GM12878 (cell line): ENCODE measurements around the gene PLAC1. TPM values are rescaled to one million over a fixed set of nuclear protein-coding genes. Genes with fewer than 3 reads are reported as not detected.

ENCODE experiments used
- ATAC-seq: fragments of 200-7000 bp; cut with Tn5 transposase; 3 replicates; pipeline ENCODE4 v1.9.1; 2020; ENCODE audit warnings: mild to moderate bottlenecking, moderate library complexity
- BruUV-seq: library from RNA; stranded (reverse); fragments of 400-500 nt; replicated peaks from 2 replicates; lab custom pipeline; 2021; lab: Mats Ljungman, UMichigan
- CTCF ChIA-PET: fragments of 300-600 bp; sonication (Branson Sonifier 250); formaldehyde crosslinking; extraction: SDS; loops from one replicate; lab custom pipeline; 2021; ENCODE audit warnings: inconsistent platforms; lab: Yijun Ruan, JAX
- POLR2A ChIA-PET: fragments of 350-600 bp; formaldehyde crosslinking; extraction: SDS; loops from one replicate; lab custom pipeline; 2021; ENCODE audit warnings: inconsistent platforms; lab: Charles Lee
- RAD21 ChIA-PET: fragments of 300-600 bp; sonication (Branson Sonifier 250); formaldehyde crosslinking; loops from one replicate; lab custom pipeline; 2023; ENCODE audit warnings: antibody characterized with exemption; ENCODE audit not compliant: unreplicated experiment; lab: Charles Lee
- SMC1A ChIA-PET: fragments of 300-600 bp; sonication (Branson Sonifier 250); formaldehyde crosslinking; loops from one replicate; lab custom pipeline; 2023; ENCODE audit not compliant: unreplicated experiment, uncharacterized antibody; lab: Charles Lee
- DNase-seq: peaks from one replicate; pipeline ENCODE4 v3.0.0-alpha.2; 2011; ENCODE audit warnings: low read depth, low spot score
- FAIRE-seq: peaks from 3 replicates; lab custom pipeline; 2011; peaks lifted over from hg19 to GRCh38; lab: Jason Lieb, UNC
- H2AFZ ChIP-seq: 2 replicates; pipeline ENCODE4 v1.6.0; 2011; ENCODE audit warnings: low read depth, low read length, control low read depth; ENCODE audit not compliant: control insufficient read depth
- H3K27ac ChIP-seq: 2 replicates; pipeline ENCODE4 v1.5.1; 2011; ENCODE audit warnings: control low read depth; ENCODE audit not compliant: control insufficient read depth, insufficient read depth
- H3K27me3 ChIP-seq, 2 experiments: replicated peaks in 1 of 2; 2 replicates each; pipeline versions ENCODE4 v1.6.0 to v1.6.1; 2011; ENCODE audit warnings: low read length in 1 of 2; ENCODE audit not compliant: control insufficient read depth in 2 of 2, insufficient read depth in 2 of 2
- H3K36me3 ChIP-seq, 2 experiments: 2 replicates each; pipeline ENCODE4 v1.5.1; 2011; ENCODE audit warnings: low read length in 1 of 2; ENCODE audit not compliant: control insufficient read depth in 2 of 2, insufficient read depth in 2 of 2
- H3K4me1 ChIP-seq: 2 replicates; pipeline ENCODE4 v1.6.1; 2011; ENCODE audit warnings: mild to moderate bottlenecking, low read length, moderate library complexity, mixed read lengths; ENCODE audit not compliant: control insufficient read depth, insufficient read depth
- H3K4me2 ChIP-seq: 2 replicates; pipeline ENCODE4 v1.6.0; 2011; ENCODE audit warnings: control low read depth; ENCODE audit not compliant: control insufficient read depth, insufficient read depth
- H3K4me3 ChIP-seq: fragments of 200-600 bp; sonication (generic); 2 replicates; pipeline ENCODE4 v1.5.1; 2016
- H3K79me2 ChIP-seq: 2 replicates; pipeline ENCODE4 v1.6.0; 2011; ENCODE audit warnings: low read length; ENCODE audit not compliant: control insufficient read depth, insufficient read depth
- H3K9ac ChIP-seq: 2 replicates; pipeline ENCODE4 v1.8.0; 2011; ENCODE audit warnings: low read length, control low read depth, mixed read lengths; ENCODE audit not compliant: control insufficient read depth, insufficient read depth
- H3K9me3 ChIP-seq: replicated peaks from 3 replicates; pipeline ENCODE4 v1.5.1; 2011; ENCODE audit warnings: mild to moderate bottlenecking, low read length; ENCODE audit not compliant: control insufficient read depth, insufficient read depth
- H4K20me1 ChIP-seq: 2 replicates; pipeline ENCODE4 v1.6.0; 2011; ENCODE audit not compliant: control insufficient read depth, insufficient read depth
- CHD4 ChIP-seq: fragments of 200-600 bp; sonication (generic); IDR thresholded peaks from 2 replicates; pipeline ENCODE4 v1.6.1; 2016; ENCODE audit warnings: mild to moderate bottlenecking
- KDM1A ChIP-seq: fragments of 200-600 bp; sonication (generic); IDR thresholded peaks from 2 replicates; pipeline ENCODE4 v1.6.1; 2016; ENCODE audit warnings: borderline replicate concordance
- MTA3 ChIP-seq: IDR thresholded peaks from 2 replicates; pipeline ENCODE4 v1.6.1; 2012; ENCODE audit warnings: low read length, inconsistent platforms, borderline replicate concordance
- SMARCA5 ChIP-seq: fragments of 450-650 bp; IDR thresholded peaks from 2 replicates; pipeline ENCODE4 v1.6.1; 2017; ENCODE audit warnings: mild to moderate bottlenecking
- WGBS: methylation state at CpG from one replicate; pipeline ENCODE4 v1.1.6; 2016; ENCODE audit warnings: low lambda C conversion rate; ENCODE audit not compliant: insufficient replicate concordance, insufficient coverage; ENCODE audit errors: missing lambda C conversion rate; 5-methylcytosine and 5-hydroxymethylcytosine counted together
- in situ Hi-C: fragments of 300-500 bp; cut with MboI; formaldehyde crosslinking; loops from 9 replicates; pipeline ENCODE4 v1.14.3; 2018; ENCODE audit warnings: mixed read lengths
- intact Hi-C: fragments of 100-400 bp; cut with micrococcal nuclease; formaldehyde crosslinking; loops from one replicate; pipeline ENCODE4 v1.14.2; 2022; ENCODE audit not compliant: unreplicated experiment
- polyA plus RNA-seq, 11 experiments: library from polyadenylated mRNA; depleted of rRNA in 4 of 11; unstranded in 6 of 11; stranded (reverse) in 5 of 11; fragments of >200 nt; fragmentation: Nextera tagmentation in 4 of 11; fragmentation: Illumina TruSeq in 1 of 11; extraction: Ambion mirVana in 4 of 11; extraction: Trizol in 1 of 11; gene quantifications; 1 replicate in 1 of 11; 2 replicates in 10 of 11; pipeline versions ENCODE4 v1.2.1 to v1.2.3, GENCODE V29; 2011 to 2016; ENCODE audit warnings: inconsistent platforms in 2 of 11, missing spikeins in 2 of 11, low read depth in 1 of 11
- total RNA-seq, 4 experiments: library from RNA; depleted of rRNA in 3 of 4; stranded (reverse); fragments of >200 nt in 3 of 4; fragmentation: Illumina TruSeq in 1 of 4; extraction: Trizol in 1 of 4; gene quantifications; 2 replicates each; pipeline versions ENCODE4 v1.2.1 to v1.2.3, GENCODE V29; 2013 to 2021
- TF ChIP-seq, protein P1 (sequence below): fragments of 450-650 bp; conservative IDR thresholded peaks from 2 replicates; pipeline ENCODE4 v1.6.1; 2017; ENCODE audit warnings: mild to moderate bottlenecking, moderate library complexity

The PLAC1 gene
- total and polyA plus RNA-seq, 10 of the 15 experiments (the other 5 are each of a cell fraction or from before 2014, with no cell fraction given), result 0.05 to 0.42 (median 0.17) TPM; not detected in 5

- Histone ChIP-seq H3K4me2 (no peak overlapping the region), H3K4me1 (no peaks in the 10 kb centered on the region), H3K36me3 (no peaks in the 10 kb centered on the region), H2AFZ (no peak overlapping the region), H3K9ac (no peak overlapping the region), H3K27me3 (no peaks in the 10 kb centered on the region), H3K27ac (no peak overlapping the region), H3K9me3 (no peaks in the 10 kb centered on the region), H4K20me1 (no peaks in the 10 kb centered on the region), H3K79me2 (no peaks in the 10 kb centered on the region), H3K4me3 (no peak overlapping the region)
- ChIA-PET RAD21 (no interaction called here), SMC1A (no interaction called here), CTCF (no interaction called here), POLR2A (no interaction called here)
- BruUV-seq, result no TSS peak
- no peak for TF ChIP-seq SMARCA5
- TF ChIP-seq, protein P1, sequence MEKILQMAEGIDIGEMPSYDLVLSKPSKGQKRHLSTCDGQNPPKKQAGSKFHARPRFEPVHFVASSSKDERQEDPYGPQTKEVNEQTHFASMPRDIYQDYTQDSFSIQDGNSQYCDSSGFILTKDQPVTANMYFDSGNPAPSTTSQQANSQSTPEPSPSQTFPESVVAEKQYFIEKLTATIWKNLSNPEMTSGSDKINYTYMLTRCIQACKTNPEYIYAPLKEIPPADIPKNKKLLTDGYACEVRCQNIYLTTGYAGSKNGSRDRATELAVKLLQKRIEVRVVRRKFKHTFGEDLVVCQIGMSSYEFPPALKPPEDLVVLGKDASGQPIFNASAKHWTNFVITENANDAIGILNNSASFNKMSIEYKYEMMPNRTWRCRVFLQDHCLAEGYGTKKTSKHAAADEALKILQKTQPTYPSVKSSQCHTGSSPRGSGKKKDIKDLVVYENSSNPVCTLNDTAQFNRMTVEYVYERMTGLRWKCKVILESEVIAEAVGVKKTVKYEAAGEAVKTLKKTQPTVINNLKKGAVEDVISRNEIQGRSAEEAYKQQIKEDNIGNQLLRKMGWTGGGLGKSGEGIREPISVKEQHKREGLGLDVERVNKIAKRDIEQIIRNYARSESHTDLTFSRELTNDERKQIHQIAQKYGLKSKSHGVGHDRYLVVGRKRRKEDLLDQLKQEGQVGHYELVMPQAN, result no peak
- TF ChIP-seq CHD4, result no peak
- no peak for ATAC-seq
- 27% methylated on average over 4 of the region's 4 CpGs for WGBS
- in situ Hi-C loops (no loop called here), intact Hi-C loops (no loop called here)
- DNase-seq, result no peak
- no peak for FAIRE-seq
Measured at GRCh38 chrX:134661295-134661694, 3.0 kb upstream of the PLAC1 start.

DNA sequence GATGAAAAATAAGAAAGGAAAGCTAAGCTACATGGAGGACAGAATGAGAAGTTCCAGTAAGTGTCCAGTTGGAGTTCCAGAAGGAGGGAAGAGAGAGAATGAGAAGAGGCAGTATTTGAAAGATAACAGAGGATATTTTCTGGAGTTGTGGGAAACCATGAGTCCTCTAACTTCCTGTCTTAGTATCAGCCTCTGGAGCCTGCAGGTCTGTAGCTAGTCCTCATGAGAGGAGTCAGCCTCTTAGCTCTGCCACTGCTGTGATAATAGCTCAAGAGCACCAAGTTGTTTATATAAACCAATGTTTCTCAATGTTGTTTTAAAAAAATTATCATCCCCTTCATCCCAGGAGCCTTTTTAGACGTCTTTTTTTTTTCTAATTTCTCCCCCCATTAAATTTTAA lies 2.4 kb upstream of the PLAC1 start:
- no peak for TF ChIP-seq KDM1A
- TF ChIP-seq MTA3, result no peak
- intact Hi-C loops, result no loop called here
- SMC1A ChIA-PET, result interaction anchor here (1.3 kb wide), 1 partner anchor 67 kb away, joined by 3 read pairs; no protein-coding TSS in a partner anchor

More for the DNA sequence above, 2.4 kb upstream of the PLAC1 start:
- no peak for DNase-seq
- POLR2A ChIA-PET, result no interaction called here
- CTCF ChIA-PET, result no interaction called here
- H3K4me3 ChIP-seq, result no peak overlapping the region
- no peak overlapping the region for H3K4me2 ChIP-seq
- no peaks in the 10 kb centered on the region for H4K20me1 ChIP-seq
- no peaks in the 10 kb centered on the region for H3K9me3 ChIP-seq
- H3K36me3 ChIP-seq, result no peaks in the 10 kb centered on the region
- ATAC-seq, result no peak
- no peak overlapping the region for H3K27ac ChIP-seq
- no peak overlapping the region for H3K9ac ChIP-seq
- 46% methylated on average over 1 of the region's 1 CpG for WGBS
- in situ Hi-C loops, result no loop called here
- RAD21 ChIA-PET, result no interaction called here
- no peaks in the 10 kb centered on the region for H3K4me1 ChIP-seq
- H2AFZ ChIP-seq, result no peak overlapping the region
- no peaks in the 10 kb centered on the region for H3K27me3 ChIP-seq
- BruUV-seq, result no TSS peak
- H3K79me2 ChIP-seq, result no peaks in the 10 kb centered on the region
- no peak for FAIRE-seq
